Measurements from ENCODE around the gene TPST2. TPM values are rescaled to one million over a fixed set of nuclear protein-coding genes. Genes with fewer than 3 reads are reported as not detected.

The TPST2 gene
- total and polyA plus RNA-seq, 8 donors: 91.4 to 534 (median 175) TPM

- Histone ChIP-seq H3K9me3 (no peaks in the 10 kb centered on the region), H3K36me3 (no peaks in the 10 kb centered on the region), H3K4me3 (no peak overlapping the region), H3K27ac (no peak overlapping the region), H3K4me1 (no peaks in the 10 kb centered on the region), H3K27me3 (no peaks in the 10 kb centered on the region)
- DNase-seq (no peak), FAIRE-seq (no peak), ATAC-seq (no peak)
- 49 to 52% methylated on average over 8 of the region's 8 CpGs for WGBS, 2 donors
- no peak for TF ChIP-seq CTCF (IDR thresholded peaks at IDR 0.05)
- intact Hi-C loops (cut with DNase I): no loop called here
These were observed 42.7 kb upstream of the TPST2 start for GRCh38 chr22:26632422-26633155.

- no peak for ATAC-seq
These were observed 41.4 kb upstream of the TPST2 start for GRCh38 chr22:26631282-26631681.

GRCh38 chr22:26629988-26630761, 40.2 kb upstream of the TPST2 start:
- Histone ChIP-seq H3K9me3 (no peaks in the 10 kb centered on the region), H3K4me1 (no peaks in the 10 kb centered on the region), H3K27ac (no peak overlapping the region), H3K4me3 (no peak overlapping the region), H3K27me3 (no peaks in the 10 kb centered on the region), H3K36me3 (no peaks in the 10 kb centered on the region)
- FAIRE-seq (no peak), ATAC-seq (no peak), DNase-seq (no peak)
- 85 to 86% methylated on average over 18 of the region's 18 CpGs for WGBS, 2 donors
- no peak for TF ChIP-seq CTCF (IDR thresholded peaks at IDR 0.05)
- intact Hi-C loops (cut with DNase I): no loop called here

More at GRCh38 chr22:26631282-26631681, 41.4 kb upstream of the TPST2 start:
- no peak overlapping the region for H3K27ac ChIP-seq
- H3K4me3 ChIP-seq: no peak overlapping the region
- 89 to 95% methylated on average over 4 of the region's 4 CpGs for WGBS, 2 donors
- no peak for DNase-seq
- no peaks in the 10 kb centered on the region for H3K27me3 ChIP-seq
- intact Hi-C loops (cut with DNase I): no loop called here
- no peaks in the 10 kb centered on the region for H3K9me3 ChIP-seq
- no peak for FAIRE-seq
- TF ChIP-seq CTCF (IDR thresholded peaks at IDR 0.05): no peak
- no peaks in the 10 kb centered on the region for H3K4me1 ChIP-seq
- no peaks in the 10 kb centered on the region for H3K36me3 ChIP-seq

GRCh38 chr22:26624803-26625202, 34.9 kb upstream of the TPST2 start:
- H3K27ac ChIP-seq: no peak overlapping the region
- 77 to 81% methylated on average over 12 of the region's 12 CpGs for WGBS, 2 donors
- H3K36me3 ChIP-seq: no peaks in the 10 kb centered on the region
- DNase-seq: no peak
- H3K27me3 ChIP-seq: no peaks in the 10 kb centered on the region
- no peak for ATAC-seq
- H3K9me3 ChIP-seq: no peaks in the 10 kb centered on the region
- intact Hi-C loops (cut with DNase I): no loop called here
- H3K4me1 ChIP-seq: no peaks in the 10 kb centered on the region
- no peak overlapping the region for H3K4me3 ChIP-seq
- FAIRE-seq: no peak
- no peak for TF ChIP-seq CTCF (IDR thresholded peaks at IDR 0.05)

- no peak for DNase-seq
- no peak overlapping the region for H3K27ac ChIP-seq
- no peaks in the 10 kb centered on the region for H3K4me1 ChIP-seq
- intact Hi-C loops (cut with DNase I): no loop called here
- H3K36me3 ChIP-seq: no peaks in the 10 kb centered on the region
- TF ChIP-seq CTCF (IDR thresholded peaks at IDR 0.05): no peak
- no peak for ATAC-seq
- no peak overlapping the region for H3K4me3 ChIP-seq
- no peaks in the 10 kb centered on the region for H3K9me3 ChIP-seq
- H3K27me3 ChIP-seq: no peaks in the 10 kb centered on the region
- 84 to 91% methylated on average over 1 of the region's 1 CpG for WGBS, 2 donors
- FAIRE-seq: no peak
These were observed 34.1 kb upstream of the TPST2 start for GRCh38 chr22:26623984-26624383.

Data from pancreas (tissue), 10 donors.